ENCODE results near the gene NXPE4.

Gene NXPE4

DNA sequence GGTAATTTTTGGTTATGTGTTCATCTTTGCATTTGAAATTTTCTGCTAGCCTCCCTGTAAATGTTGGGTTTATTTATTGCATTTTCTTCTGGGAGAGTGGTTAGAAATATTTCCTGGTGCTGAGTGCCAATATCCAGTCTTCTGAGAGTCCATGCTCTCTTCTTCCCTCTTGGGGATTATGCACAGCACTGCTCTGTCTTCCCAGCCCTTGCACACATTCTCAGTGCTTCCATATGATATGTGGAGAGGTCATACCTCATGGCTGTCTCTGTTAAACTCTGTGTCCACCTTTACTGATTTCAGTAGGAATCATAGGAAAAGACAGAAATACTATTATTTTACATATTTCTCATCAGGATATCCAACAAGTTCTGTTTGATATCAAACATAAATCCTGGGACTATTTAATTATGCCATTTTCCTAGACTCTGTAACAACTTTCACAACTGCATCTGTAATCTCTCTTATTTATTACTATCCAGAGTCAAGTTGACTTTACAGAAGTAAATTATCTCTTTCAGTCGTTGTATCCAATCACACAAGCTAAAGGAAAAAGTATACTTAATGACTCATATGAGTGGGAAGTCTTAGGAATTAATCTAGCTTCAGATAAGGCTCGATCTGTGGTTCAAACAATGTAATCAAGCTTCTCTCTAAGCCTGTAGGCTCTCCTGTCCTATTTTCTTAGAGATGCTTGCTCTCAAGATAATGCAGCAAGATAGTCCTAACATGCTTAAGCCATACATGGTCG is 33.2 kb downstream of the NXPE4 start:
- no peak for DNase-seq (ENCODE audit: low read depth in 2 of 2)

DNA sequence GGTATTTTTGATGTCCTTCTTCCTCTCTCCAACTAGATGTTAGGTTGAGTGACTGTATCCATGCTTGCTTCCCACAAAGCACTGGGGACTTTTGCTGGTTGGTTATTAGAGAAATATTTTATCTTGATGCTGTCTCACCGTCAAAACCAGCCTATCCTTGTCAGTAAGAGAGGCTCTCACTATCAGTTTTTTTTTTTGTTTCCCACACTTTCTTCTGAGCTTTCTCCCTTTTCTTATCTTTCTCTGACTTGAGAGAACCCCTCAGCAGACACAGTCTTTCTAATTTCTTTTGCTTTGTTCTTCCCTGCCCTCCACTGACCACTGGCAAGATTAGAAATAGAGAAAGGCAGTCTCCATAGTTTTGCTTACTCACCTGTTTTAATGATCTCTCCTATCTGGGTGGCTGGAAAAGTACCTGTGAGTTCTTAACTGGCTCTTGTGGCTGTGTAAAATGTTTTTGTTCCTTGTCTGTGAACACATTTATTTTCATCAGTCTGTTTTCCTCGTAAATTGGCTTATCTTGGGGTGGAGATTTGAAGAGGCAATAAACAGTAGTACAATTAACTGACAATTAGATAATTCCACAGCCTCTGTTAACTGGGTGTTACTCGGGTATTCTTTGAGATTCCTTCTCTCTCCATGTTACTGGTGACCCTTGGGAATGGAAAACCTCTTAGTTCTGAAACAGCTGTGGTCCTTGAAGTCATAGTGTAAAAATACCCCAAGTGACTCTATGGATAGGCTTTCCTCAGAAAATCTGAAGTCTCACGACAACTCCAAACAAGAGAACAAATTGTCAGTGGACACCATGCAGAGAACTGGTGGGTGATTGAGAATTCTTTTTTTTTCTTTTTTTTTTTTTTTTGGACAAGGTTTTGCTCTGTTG is 35.9 kb downstream of the NXPE4 start, which contains the start of gene NXPE1:
TSS of gene NXPE1 (minus strand) at position 457 of the 886 bp plus-strand sequence. CDS start 8,680 bp downstream, outside the sequence.
- DNase-seq (ENCODE audit: low read depth in 2 of 2): no peak

DNA sequence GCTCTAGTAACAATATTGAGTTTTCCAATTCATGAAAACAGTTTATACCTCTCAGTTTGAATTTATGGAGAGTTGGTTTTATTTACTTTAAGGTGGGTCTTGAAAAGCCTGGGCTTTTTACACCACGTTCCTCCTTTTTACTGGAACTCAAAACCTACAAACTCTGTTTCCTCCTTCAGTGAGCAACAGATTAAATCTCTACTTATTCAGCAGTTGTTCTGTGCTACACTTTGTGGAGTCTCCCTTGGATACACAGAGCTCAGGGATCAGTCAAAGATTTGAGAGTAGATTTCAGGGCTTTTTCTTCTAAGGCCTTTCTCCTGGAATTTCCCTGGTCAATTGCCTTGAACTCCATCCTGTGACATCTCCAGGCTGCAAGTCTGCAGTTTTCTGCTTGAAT is 39.5 kb downstream of the NXPE4 start:
- DNase-seq (ENCODE audit: low read depth in 2 of 2): no peak

DNA sequence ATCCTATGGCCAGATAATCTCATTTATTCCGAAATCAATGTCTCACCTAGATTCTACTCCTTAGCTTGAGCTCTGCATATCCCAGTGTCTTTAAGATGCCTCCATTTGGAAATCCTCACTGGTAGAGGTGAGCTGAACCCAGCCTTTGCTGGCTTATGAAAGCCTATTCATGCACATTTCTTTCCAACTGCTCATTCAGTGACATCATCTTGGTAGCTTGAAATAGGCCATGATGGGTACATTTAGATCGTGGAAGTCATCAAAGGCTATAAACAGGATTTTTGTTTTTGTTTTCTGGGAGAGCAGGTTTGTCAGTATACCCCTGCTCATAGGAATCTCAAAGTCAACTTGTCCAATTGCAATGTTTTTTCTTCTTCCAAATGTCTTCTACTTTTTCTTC is 41.9 kb downstream of the NXPE4 start:
- DNase-seq (ENCODE audit: low read depth in 2 of 2): no peak

DNA sequence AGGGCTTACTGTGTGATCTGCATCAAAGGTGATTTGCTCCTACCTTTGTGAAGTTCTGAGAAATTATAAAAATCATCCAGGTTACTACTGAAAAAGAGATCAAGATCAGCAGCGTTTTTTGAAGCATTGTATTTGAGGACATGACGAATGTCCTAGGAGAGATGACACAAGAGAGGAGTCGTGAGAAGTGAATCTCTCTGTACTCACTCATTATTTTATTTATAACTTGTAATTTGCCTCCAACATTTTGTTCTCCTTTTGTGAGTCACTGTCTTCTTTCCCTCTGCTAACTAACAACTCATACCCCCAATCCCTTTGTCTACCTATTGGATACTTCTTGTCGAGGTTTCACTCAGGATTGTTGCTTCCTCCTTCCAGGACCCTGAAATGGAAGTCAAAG is 44.5 kb downstream of the NXPE4 start:
- DNase-seq (ENCODE audit: low read depth in 2 of 2): no peak

DNA sequence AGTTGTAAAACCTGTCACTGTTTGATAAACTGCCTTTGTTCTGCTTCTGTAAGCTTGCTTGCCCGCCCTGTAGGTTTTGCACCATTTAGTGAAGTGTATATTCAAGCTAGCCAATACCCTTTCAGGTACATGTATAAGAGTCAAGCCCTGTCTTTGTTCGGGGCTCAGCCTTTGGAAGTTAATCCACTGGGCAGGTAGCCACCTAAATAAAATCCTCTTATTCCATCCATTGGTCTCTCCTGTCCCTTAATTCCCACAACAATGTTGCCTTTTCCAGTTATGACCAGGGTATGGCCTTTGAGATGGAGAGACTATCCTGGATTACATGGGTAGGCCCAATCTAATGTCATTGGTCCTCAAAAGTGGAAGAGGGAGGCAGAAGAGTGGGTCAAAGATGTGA is 69.9 kb downstream of the NXPE4 start:
- no peak for DNase-seq (ENCODE audit: low read depth in 2 of 2)

DNA sequence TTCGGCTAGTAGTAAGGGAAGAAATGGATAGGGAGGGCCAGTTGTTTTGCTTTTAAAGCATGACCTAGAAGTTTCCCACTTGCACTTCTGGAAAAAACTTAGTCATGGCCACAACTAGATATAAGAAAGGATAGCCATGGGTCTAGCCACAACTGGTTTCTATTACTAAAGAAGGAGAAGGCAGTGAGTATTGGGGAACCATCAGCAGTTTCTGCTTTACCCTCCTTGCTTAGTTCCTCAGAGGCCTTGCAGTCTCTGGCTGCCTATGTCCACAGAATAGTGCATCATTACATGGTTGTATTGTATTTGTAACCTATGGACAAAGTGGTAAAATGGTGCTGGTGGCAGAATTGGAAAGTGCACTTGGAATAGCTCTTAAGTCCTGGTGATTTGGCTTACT is 71.5 kb downstream of the NXPE4 start:
- no peak for DNase-seq (ENCODE audit: low read depth in 2 of 2)

DNA sequence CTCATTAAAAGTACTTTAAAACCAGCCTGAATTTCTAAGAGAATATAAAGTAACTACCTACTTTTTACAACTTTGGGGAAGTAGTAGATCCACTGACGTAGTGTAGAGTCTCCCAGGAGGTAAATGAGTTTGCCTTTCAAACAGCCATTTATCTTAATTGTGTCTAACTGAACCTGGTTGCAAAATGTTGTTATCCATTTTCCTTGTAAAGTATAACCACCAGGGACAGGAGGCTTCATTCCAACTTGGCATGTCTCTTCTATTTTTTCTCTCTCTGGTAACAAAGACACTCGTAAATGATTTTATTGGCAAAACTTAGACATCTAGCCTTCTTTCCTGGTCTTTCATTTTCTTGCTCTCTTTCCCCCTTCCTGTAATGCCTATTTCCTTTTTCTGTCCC is 72.8 kb downstream of the NXPE4 start:
- DNase-seq (ENCODE audit: low read depth in 2 of 2): no peak
